Measurements from ENCODE around the gene TFAP2C.

Gene TFAP2C

DNA sequence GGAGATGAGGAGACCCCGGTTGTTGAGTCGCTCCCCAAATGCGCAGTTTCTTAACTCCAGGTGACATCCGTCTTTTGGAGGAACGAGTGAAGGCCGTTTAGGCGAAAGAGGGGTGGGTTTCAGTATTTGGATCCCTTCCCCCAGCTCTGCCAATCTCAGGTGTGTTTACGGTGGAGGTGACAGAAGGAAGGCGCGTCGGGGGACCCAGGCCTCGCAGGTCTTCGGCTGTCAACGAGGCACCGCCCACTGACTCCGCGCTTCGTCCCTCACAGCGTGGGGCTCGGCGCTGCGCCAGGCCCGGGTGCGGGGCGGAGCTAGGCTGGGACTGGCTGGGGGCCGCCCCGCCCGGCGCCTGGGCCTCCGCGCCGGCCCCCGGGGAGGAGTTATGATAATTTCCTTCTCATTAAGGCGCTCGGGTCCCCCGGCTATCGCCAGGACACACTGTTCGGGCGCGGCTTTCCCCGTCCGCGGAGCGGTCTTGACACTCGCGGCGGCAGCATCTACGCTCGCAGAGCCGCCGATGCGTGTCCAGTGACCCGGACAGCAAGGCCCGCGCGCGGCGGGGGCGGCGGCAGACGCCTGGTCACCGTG, at the start of gene TFAP2C:
TSS of gene TFAP2C (plus strand) at position 434 of the 591 bp plus-strand sequence. CDS start 239 bp downstream, outside the sequence.
- H3K4me3 ChIP-seq (ENCODE audit: low read length), result peak within 1 kb of the TSS; percentile 98
- H3K9me2 ChIP-seq (replicated peaks; ENCODE audit: insufficient read depth, low read length), result no peaks in the 10 kb centered on the region
- no peaks in the 10 kb centered on the region for H3K4me1 ChIP-seq (ENCODE audit: low read length)
- DNase-seq, result peak; percentile 91
- H2AFZ ChIP-seq (ENCODE audit: low read length), result peak within 1 kb of the TSS; percentile 97
- peaks cover 5% of the 10 kb centered on the region for H3F3A ChIP-seq (ENCODE audit: insufficient read depth, low read length)
- H3K27ac ChIP-seq (ENCODE audit: low read length), result peak within 1 kb of the TSS; percentile 55; the same call in 1 of the 2 replicates
- no peaks in the 10 kb centered on the region for H3K9me3 ChIP-seq (replicated peaks; ENCODE audit: insufficient read depth, low read length)
- H4K20me1 ChIP-seq (ENCODE audit: insufficient read depth, low read length), result no peaks in the 10 kb centered on the region
- TF ChIP-seq, protein P1, sequence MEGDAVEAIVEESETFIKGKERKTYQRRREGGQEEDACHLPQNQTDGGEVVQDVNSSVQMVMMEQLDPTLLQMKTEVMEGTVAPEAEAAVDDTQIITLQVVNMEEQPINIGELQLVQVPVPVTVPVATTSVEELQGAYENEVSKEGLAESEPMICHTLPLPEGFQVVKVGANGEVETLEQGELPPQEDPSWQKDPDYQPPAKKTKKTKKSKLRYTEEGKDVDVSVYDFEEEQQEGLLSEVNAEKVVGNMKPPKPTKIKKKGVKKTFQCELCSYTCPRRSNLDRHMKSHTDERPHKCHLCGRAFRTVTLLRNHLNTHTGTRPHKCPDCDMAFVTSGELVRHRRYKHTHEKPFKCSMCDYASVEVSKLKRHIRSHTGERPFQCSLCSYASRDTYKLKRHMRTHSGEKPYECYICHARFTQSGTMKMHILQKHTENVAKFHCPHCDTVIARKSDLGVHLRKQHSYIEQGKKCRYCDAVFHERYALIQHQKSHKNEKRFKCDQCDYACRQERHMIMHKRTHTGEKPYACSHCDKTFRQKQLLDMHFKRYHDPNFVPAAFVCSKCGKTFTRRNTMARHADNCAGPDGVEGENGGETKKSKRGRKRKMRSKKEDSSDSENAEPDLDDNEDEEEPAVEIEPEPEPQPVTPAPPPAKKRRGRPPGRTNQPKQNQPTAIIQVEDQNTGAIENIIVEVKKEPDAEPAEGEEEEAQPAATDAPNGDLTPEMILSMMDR (IDR thresholded peaks at IDR 0.05; ENCODE audit: low read length), result no peak
- no peak for TF ChIP-seq EZH2 (optimal IDR thresholded peaks at IDR 0.05; ENCODE audit: low read depth, low read length)
- H3K27me3 ChIP-seq (replicated peaks; ENCODE audit: insufficient read depth, low read length), result peaks cover 12% of the 10 kb centered on the region; the same call in 1 of the 2 replicates
- peaks cover 6% of the 10 kb centered on the region; the same call in 1 of the 2 replicates for H3K79me2 ChIP-seq (ENCODE audit: low read length)
- H3K36me3 ChIP-seq (replicated peaks; ENCODE audit: insufficient read depth, low read length), result no peaks in the 10 kb centered on the region
- peak within 1 kb of the TSS; percentile 84 for H3K9ac ChIP-seq (ENCODE audit: low read length)
- peak within 1 kb of the TSS; percentile 99 for H3K4me2 ChIP-seq (ENCODE audit: low read depth, low read length)

DNA sequence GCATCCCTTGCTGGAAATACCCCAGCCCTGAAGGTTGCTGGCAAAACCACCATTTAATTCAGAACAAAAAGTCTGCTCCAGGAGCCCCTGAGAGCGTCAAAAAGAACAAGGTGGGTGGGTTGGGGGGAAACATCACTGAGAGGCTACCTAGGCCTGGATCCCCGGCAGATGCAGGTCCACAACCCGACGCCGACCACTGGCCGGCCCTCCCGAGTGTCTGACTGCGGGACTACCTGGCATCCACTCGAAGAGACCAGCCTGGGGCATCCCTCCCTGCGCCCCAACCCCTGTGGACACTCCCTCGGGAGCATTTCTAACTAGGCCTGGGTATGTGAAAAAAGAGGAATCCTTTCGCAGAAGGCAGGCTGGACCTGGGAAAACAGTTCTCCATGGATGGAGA, 48.9 kb upstream of the TFAP2C start:
- no peak for TF ChIP-seq EZH2phosphoT487 (IDR thresholded peaks at IDR 0.05; ENCODE audit: low read length)
- TF ChIP-seq EZH2 (optimal IDR thresholded peaks at IDR 0.05; ENCODE audit: low read depth, low read length), result no peak
- TF ChIP-seq, protein P1 (IDR thresholded peaks at IDR 0.05; ENCODE audit: low read length), result no peak
- no peaks in the 10 kb centered on the region for H3K36me3 ChIP-seq (replicated peaks; ENCODE audit: insufficient read depth, low read length)
- H3K9ac ChIP-seq (ENCODE audit: low read length), result no peak overlapping the region
- 0 out of 2 replicates have a peak, but pooled peaks cover 10% of the 10 kb centered on the region for H3F3A ChIP-seq (ENCODE audit: insufficient read depth, low read length)
- H3K79me2 ChIP-seq (ENCODE audit: low read length), result no peaks in the 10 kb centered on the region
- no peak overlapping the region for H3K4me3 ChIP-seq (ENCODE audit: low read length)
- no peak for DNase-seq
- H4K20me1 ChIP-seq (ENCODE audit: insufficient read depth, low read length), result no peaks in the 10 kb centered on the region
- H3K4me1 ChIP-seq (ENCODE audit: low read length), result peaks cover 14% of the 10 kb centered on the region
- H3K9me3 ChIP-seq (replicated peaks; ENCODE audit: insufficient read depth, low read length), result no peaks in the 10 kb centered on the region
- H2AFZ ChIP-seq (ENCODE audit: low read length), result no peak overlapping the region
- H3K9me2 ChIP-seq (replicated peaks; ENCODE audit: insufficient read depth, low read length), result no peaks in the 10 kb centered on the region
- H3K4me2 ChIP-seq (ENCODE audit: low read depth, low read length), result peak overlapping the region; percentile 57; the same call in 1 of the 2 replicates
- H3K27me3 ChIP-seq (replicated peaks; ENCODE audit: insufficient read depth, low read length), result no peaks in the 10 kb centered on the region
- H3K27ac ChIP-seq (ENCODE audit: low read length), result peak overlapping the region; percentile 72; the same call in 1 of the 2 replicates

DNA sequence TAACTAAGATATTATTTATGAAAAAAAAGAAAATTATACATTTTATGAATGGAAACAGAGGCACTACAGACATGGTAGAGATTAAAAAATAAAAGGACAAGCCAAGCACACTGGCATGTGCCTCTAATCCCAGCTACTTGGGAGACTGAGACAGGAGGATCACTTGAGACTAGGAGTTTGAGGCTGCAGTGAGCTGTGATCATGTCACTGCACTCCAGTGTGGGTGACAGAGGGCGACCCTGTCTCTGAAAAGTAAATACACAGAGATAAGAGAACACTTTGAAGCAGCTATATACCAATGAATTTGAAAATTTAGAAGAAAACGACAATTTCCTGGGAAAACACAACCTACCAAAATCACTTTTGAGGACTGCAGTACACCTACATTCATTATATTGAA, 47.4 kb upstream of the TFAP2C start:
- Histone ChIP-seq H2AFZ (ENCODE audit: low read length) (no peak overlapping the region), H3K4me2 (ENCODE audit: low read depth, low read length) (no peak overlapping the region), H3K4me1 (ENCODE audit: low read length) (peaks cover 14% of the 10 kb centered on the region), H3K9me2 (replicated peaks; ENCODE audit: insufficient read depth, low read length) (no peaks in the 10 kb centered on the region), H4K20me1 (ENCODE audit: insufficient read depth, low read length) (no peaks in the 10 kb centered on the region), H3K79me2 (ENCODE audit: low read length) (no peaks in the 10 kb centered on the region), H3F3A (ENCODE audit: insufficient read depth, low read length) (0 out of 2 replicates have a peak, but pooled peaks cover 10% of the 10 kb centered on the region), H3K36me3 (replicated peaks; ENCODE audit: insufficient read depth, low read length) (no peaks in the 10 kb centered on the region), H3K9me3 (replicated peaks; ENCODE audit: insufficient read depth, low read length) (no peaks in the 10 kb centered on the region), H3K4me3 (ENCODE audit: low read length) (no peak overlapping the region), H3K27ac (ENCODE audit: low read length) (no peak overlapping the region), H3K9ac (ENCODE audit: low read length) (no peak overlapping the region), H3K27me3 (replicated peaks; ENCODE audit: insufficient read depth, low read length) (no peaks in the 10 kb centered on the region)
- TF ChIP-seq EZH2phosphoT487 (IDR thresholded peaks at IDR 0.05; ENCODE audit: low read length) (no peak), EZH2 (optimal IDR thresholded peaks at IDR 0.05; ENCODE audit: low read depth, low read length) (no peak)
- TF ChIP-seq, protein P1 (IDR thresholded peaks at IDR 0.05; ENCODE audit: low read length), result no peak
- DNase-seq, result no peak

Measured in MM.1S (cell line).